Measurements from ENCODE around the gene MFSD12.
"Not testable (repeated sequence)": the region's sequence is repeated elsewhere in the genome, so short reads cannot be mapped to it uniquely, and the experiment has no call there.

MFSD12 gene

DNA sequence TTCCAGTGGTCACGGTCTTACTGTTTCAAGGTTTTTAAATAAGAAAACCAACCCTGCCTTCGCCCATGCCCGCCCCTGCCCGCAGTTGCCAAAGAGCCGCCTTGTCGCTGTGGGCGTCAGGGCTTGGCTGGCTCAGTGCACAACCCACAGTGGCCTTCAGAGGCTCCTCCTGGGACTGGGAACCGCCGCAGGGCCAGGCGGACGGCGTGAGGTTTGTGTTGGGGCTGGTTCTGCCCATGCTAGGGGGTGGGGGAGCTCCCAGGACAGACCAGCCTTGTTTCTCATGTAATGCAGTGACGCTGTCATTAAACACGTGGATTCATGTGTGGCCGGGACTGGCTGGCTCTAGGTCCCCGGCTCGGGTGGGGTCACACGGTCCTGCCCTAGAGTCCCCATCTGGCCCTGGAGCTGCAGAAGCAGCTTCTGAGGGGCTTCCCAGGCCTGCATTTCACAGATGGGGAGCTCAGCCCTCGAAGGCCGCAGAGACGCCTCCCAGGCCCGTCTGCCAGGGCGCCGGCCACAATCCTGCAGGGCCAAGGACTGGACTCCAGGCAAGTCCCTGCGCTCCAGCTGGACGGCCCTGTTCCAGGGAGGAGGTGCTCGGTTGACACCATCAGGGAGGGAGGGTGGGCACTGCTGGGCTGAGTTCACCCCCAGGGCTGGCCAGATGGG lies 20.8 kb downstream of the MFSD12 start:
- DNase-seq (ENCODE audit: low spot score): no peak

DNA sequence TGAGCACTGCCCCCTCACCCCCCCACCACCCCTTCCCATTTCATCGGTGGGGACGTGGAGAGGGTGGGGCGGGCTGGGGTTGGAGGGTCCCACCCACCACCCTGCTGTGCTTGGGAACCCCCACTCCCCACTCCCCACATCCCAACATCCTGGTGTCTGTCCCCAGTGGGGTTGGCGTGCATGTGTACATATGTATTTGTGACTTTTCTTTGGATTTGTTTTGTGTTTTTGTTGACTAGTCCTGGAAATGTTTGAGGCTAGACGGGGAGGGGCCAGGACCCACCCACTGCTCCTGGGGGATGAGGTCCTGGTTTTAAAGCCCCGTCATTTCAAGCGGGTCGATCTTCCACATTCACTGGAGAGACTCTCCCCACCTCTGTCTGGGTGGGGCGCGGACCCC lies 21.4 kb downstream of the MFSD12 start:
- no peak for DNase-seq (ENCODE audit: low spot score)

DNA sequence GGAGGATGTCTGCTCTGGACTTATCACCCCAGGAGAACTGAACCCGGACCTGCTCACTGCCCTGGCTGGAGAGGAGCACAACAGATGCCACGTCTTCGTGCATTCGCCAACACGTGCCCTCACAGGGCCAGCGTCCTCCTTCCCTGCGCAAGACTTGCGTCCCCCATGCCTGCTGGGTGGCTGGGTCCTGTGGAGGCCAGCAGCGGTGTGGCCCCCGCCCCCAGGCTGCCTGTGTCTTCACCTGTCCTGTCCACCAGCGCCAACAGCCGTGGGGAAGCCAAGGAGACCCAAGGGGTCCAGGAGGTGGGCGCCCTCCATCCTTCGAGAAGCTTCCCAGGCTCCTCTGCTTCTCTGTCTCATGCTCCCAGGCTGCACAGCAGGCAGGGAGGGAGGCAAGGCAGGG lies 21.8 kb downstream of the MFSD12 start:
- no peak for DNase-seq (ENCODE audit: low spot score)

DNA sequence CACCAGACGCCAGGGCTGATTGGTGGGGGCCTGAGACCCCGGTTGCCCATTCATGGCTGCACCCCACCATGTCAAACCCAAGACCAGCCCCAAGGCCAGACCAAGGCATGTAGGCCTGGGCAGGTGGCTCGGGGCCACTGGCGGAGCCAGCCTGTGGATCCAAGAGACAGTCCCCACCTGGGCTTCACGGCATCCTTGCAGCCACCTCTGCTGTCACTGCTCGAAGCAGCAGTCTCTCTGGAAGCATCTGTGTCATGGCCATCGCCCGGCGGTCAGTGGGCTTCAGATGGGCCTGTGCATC lies 22.2 kb downstream of the MFSD12 start:
- no peak for DNase-seq (ENCODE audit: low spot score)

DNA sequence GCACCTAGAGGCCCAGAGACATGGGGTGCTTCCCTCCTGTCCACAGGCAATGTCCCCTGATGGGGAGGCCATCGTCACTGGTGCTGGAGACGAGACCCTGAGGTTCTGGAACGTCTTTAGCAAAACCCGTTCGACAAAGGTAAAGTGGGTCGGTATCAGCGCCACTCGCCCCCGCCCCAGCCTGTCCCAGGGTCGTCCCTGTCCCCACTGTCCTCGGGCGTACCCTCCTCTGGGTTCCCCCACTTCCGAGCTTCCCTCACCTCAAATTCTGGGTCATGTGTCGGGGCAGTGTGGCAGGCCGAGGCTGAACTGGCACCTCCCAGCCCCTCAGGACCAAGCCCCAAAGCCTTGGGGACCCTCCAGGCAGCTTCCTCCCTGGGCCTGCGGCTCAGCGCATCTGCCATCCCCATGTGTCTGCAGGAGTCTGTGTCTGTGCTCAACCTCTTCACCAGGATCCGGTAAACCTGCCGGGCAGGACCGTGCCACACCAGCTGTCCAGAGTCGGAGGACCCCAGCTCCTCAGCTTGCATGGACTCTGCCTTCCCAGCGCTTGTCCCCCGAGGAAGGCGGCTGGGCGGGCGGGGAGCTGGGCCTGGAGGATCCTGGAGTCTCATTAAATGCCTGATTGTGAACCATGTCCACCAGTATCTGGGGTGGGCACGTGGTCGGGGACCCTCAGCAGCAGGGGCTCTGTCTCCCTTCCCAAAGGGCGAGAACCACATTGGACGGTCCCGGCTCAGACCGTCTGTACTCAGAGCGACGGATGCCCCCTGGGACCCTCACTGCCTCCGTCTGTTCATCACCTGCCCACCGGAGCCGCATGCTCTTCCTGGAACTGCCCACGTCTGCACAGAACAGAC lies 22.8 kb downstream of the MFSD12 start:
- DNase-seq (ENCODE audit: low spot score): no peak

DNA sequence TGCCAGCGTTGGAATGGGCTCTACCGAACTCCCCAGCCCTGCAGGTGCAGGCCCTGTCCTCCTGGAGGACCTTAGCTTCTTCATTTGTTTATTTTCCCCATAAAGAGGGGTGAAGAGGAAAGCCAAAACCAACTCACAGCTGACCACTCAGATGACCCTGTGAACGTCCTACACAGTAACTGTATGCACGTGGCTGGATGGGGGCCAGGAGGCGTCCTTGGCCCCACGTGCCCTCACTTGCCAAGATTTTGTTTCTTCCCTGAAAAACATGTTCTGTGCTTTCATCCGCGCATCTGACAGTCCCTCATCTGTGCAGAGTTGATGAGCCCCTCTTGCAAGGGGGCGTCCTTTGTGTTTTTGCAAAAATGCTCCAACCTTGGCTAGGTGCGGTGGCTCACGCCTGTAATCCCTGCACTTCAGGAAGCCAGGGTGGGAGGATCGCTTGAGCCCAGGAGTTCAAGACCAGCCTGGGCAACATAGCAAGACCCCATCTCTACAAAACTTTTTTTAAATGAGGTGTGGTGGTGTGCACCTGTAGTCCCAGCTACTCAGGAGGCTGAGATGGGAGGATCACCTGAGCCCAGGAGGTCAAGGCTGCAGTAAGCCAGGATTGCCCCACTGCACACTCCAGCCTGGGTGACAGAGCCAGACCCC lies 23.7 kb downstream of the MFSD12 start:
- no peak for DNase-seq (ENCODE audit: low spot score)

DNA sequence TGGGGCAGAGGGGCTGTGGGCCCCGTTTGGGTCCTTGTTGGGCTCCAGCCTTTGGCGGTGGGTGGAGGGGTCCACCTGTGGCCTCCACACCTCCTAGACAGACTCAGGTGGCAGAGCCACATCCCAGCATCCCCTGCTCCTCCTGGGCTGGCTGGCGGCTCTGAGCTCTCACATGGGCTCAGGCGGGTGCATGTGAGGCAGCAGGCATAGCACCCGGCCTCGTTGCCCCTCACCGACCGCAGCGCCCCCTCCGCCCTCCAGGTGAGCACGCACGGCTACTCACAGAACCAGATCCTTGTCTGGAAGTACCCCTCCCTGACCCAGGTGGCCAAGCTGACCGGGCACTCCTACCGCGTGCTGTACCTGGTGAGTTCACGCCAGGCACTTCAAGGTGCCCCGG lies 24.4 kb downstream of the MFSD12 start:
- DNase-seq (ENCODE audit: low spot score): no peak

DNA sequence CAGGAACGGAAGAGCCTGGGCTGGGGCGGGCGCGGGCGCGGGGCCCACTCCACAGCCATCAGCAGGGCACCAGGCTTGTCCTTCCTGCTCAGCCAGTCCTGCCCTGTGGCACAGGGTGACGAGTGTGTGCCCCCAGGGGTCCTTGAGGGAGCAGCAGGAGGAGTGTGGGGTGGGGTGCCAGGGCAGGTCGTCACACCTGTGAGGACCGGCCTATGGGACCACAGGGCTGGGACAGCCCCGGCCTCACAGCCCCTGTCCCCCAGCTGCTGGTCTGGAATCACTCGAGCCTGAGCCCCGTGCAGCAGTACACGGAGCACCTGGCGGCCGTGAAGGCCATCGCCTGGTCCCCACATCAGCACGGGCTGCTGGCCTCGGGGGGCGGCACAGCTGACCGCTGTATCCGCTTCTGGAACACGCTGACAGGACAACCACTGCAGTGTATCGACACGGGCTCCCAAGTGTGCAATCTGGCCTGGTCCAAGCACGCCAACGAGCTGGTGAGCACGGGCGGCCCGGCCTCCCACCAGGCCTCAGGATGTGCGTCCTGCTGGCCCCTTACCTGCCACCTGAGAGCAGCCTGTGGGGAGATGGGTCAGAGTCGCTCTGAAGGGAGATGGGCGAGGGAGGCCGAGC lies 25.1 kb downstream of the MFSD12 start:
- DNase-seq (ENCODE audit: low spot score): no peak

DNA sequence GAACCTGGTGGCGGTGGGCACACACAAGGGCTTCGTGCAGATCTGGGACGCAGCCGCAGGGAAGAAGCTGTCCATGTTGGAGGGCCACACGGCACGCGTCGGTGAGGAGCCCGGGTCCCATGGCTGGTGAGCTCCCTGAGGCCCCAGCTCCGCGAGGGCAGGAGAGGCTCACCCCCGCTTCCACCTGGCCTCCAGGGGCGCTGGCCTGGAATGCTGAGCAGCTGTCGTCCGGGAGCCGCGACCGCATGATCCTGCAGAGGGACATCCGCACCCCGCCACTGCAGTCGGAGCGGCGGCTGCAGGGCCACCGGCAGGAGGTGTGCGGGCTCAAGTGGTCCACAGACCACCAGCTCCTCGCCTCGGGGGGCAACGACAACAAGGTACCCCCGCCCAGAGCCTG lies 25.7 kb downstream of the MFSD12 start:
- DNase-seq (ENCODE audit: low spot score): no peak

DNA sequence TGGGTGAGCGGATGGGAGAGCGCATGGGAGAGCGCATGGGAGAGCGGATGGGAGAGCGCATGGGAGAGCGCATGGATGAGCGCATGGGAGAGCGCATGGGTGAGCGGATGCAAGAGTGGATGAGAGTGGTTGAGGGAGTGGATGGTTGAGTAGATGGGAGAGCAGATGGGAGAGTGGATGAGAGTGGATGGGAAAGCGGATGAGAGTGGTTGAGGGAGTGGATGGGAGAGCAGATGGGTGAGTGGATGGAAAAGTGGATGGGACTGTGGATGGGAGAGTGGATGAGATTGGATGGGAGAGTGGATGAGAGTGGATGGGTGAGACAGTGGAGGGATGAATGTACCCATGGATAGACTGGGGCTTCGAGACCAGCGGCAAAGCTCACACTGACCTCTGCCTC lies 27.0 kb downstream of the MFSD12 start:
- DNase-seq (ENCODE audit: low spot score): no peak

DNA sequence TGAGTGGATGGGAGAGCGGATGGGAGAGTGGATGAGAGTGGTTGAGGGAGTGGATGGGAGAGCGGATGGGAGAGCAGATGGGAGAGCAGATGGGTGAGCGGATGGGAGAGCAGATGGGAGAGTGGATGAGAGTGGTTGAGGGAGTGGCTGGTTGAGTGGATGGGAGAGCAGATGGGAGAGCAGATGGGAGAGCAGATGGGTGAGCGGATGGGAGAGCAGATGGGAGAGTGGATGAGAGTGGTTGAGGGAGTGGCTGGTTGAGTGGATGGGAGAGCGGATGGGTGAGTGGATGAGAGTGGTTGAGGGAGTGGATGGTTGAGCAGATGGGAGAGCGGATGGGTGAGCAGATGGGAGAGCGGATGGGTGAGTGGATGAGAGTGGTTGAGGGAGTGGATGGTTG lies 28.1 kb downstream of the MFSD12 start:
- DNase-seq (ENCODE audit: low spot score): not testable (repeated sequence)

DNA sequence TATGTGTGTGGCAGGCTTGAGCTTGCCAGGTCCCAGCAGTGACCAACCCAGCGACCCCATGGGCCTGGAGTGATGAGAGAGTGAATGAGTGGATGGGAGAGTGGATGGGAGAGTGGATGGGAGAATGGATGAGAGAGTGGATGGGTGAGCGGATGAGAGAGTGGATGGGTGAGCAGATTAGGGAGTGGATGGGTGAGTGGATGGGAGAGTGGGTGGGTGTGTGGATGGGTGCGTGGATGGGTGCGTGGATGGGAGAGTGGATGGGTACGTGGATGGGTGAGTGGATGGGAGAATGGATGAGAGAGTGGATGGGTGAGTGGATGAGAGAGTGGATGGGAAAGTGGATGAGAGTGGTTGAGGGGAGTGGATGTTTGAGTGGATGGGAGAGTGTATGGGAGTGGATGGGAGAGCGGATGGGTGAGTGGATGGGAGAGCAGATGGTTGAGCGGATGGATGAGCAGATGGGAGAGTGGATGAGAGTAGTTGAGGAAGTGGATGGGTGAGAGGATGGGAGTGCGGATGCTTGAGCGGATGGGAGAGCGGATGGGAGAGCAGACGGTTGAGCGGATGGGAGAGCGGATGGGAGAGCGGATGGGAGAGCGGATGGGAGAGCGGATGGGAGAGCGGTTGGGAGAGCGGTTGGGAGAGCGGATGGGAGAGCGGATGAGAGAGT lies 28.7 kb downstream of the MFSD12 start:
- no peak for DNase-seq (ENCODE audit: low spot score)

DNA sequence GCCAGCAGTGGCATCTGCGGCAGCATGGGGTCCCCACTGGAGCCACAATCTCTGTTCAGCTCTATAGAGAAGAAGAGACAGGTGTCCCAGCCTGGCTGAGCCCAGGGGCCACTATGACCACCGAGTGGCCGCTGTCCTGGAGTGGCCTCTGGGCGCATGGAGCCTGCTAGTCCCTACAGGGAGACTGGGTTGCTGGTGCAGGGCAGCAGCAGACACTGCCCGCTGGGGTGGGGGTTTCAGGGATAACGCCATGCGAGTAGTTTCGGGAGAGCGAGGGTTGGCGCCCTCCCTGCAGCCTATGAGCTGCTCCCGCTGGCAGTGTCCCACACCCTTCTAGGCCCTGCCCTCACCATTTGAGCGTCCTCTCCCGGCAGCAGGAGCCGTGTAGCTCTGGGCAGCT lies 29.3 kb downstream of the MFSD12 start:
- no peak for DNase-seq (ENCODE audit: low spot score)

DNA sequence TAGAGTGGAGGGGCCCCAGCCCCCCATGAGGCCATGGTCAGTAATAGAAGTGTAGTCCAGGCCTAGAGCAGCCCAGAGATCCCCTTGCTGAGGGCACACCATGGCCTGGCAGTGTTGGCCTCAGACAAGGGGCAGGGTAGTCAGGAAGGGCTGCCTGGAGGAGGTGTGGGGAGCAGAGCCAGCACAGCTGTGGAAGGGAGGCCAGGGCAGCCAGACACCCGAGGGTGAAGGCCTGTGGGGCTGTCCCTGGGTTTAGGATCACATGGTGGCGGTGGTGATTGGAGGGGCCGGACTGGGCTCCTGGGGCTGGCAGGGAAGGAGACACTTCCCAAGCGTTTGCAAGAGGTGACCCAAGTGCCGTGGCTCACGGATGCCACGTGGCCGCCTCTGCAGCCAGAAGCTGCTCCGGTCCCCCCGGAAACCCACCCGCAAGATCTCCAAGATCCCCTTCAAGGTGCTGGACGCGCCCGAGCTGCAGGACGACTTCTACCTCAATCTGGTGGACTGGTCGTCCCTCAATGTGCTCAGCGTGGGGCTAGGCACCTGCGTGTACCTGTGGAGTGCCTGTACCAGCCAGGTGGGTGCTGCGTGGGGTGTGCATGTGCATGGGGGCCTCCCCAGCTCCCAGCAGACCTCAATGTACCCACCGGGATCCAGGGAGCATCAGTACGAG lies 30.0 kb downstream of the MFSD12 start:
- no peak for DNase-seq (ENCODE audit: low spot score)

DNA sequence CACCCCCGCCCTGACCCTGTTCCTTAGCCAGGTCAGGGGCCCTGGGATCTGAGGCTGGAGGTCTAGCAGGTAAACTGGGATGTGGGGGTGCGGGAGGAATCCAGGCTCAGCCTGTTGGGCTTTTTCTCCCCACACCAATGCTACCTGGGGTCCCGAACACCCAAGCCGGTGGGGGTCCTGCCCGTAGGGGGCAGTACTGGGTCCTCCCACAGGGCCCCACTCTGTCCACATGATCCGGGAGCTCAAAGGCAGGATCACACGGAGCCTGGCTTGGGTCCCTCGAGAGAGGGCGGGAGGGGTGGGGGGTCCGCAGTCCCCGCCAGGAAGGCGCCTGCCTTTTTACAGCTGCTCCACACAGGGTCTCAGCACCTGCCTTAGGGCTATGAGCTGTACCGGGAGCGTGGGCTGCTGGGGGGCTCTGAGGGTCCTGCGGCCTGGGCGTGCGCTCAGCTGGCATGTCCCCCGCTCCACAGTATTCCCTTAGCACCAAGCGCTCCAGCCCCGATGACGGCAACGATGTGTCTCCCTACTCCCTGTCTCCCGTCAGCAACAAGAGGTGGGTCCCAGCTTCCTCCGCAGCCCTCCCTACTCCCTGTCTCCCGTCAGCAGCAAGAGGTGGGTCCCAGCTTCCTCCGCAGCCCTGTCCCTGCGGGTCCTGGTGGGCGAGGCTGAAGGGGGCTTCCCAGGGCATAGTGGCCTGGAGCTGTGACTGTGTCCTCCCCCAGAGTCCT lies 30.7 kb downstream of the MFSD12 start:
- DNase-seq (ENCODE audit: low spot score): no peak

DNA sequence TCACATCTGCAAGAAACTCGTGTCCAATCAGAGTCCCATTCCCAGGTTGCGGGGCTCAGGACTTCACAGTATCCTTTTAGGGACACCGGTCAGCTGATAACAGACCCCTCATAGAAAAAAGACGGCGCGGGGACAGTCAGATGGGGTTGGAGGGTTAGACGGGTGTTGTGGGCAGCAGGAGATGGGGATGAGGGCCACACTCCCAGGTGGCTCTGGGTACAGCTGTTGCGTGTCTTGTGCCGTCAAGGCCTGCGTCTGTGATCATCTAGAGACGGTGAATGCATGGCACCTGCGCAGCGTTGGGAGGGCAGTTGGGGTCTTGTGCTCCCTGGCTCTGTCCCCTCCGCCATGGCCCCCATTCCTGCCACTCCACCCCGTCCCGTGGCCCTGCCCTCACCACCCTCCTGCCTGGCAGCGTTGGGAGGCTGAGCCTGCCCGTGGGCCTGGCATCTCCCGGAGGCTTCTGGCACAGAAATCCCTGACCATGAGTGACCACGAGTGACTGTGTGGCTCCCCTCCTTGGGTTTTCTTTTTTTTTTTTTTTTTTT lies 32.4 kb downstream of the MFSD12 start:
- no peak for DNase-seq (ENCODE audit: low spot score)

DNA sequence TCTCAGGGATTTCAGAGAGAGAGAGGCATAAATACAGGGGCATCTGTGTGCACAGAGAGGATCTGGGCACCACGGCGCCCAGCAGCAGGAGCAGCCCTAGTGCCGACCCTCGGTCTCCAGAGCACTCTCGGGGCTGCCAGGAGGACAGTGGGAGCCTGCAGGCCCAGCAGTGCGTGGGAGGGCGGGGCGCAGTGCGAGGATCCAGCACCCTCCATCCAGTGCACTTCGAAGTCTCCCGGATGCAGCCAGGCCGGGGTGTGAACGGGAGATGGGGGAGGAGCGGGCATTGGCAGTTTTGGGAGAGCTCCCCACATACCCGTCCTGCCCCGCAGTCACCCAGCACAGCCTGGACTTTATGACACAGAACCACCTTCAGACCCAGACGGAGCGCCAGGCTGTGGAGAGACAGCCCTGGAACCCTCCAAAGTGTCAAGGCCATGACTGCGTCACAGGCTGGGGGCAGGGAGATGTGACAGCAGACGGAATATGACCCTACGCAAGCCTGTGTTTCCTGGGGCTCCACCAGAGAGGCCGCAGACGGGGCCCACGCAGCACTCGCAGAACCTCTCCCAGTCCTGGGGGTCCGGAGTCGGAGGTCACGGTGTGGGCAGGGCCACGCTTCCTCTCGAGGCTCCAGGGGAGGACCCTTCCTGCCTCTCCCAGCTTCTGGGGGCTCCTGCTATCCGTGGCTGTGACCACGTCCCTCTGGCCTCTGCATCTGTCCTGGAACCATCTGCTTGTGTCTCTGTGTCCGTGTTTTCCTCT lies 33.1 kb downstream of the MFSD12 start:
- no peak for DNase-seq (ENCODE audit: low spot score)

DNA sequence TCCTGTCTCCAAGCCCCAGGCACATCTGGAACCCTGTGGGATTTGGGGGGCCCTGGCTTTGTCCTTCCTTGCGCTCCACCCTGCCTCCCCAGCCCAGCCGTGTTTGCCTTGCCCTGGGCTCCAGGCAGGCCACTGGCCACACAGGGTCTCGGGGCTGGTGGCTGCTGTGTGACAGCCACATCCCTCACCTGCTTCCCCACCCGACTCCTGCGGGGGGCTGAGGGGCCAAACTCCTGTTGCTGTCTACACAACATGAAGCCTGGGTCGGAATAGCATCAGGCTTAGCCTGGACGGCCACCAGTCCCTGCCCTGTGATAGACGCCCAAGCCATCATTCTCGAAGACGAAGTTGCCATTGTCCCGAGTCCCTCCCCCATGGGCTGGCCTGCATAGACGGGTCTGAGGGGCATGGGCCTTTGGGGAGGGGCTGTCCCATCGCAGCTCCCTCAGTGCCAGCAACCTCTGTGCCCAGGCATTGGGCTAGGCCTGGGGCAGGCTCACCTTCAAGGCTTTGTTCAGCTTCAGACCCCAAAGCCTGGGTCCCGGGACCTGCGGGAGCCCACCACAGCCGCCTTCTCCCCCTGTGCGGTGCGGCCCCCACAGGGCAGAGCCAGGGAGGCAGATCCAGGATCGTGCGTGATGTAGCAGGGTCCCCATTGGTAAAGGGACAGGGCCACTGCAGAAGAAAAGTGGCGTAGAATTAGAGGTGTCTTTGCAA lies 33.9 kb downstream of the MFSD12 start:
- no peak for DNase-seq (ENCODE audit: low spot score)
